Measurements from ENCODE around the gene BASP1. TPM values are rescaled to one million over a fixed set of nuclear protein-coding genes. Genes with fewer than 3 reads are reported as not detected.

BASP1 gene
- total RNA-seq, 6 donors from 2014 or later: 19.8 to 78.7 (median 32.9) TPM

DNA sequence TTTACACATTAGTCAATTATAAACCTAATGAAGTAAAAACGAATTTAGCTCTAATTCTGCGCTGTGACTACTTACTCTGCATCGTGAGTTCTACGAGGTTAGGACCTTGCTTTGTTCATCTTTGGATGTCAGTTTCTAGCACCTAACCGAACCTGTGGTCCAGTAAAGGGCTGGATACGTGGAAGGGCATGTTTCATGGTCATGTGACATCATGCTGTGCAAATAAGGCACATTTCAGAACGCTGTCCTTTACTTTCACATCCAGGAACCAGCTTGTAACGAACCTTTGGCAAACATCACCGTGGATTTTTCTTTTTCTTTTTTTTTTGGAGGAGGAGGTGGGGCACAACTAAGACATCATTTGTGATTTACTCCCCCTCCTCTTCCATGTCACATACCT is 15.0 kb downstream of the BASP1 start:
- no peaks in the 10 kb centered on the region for H3K27me3 ChIP-seq
- DNase-seq (no peak), ATAC-seq (ENCODE audit: low FRiP score in 2 of 2) (no peak)
- no peaks in the 10 kb centered on the region for H3K36me3 ChIP-seq
- 68 to 69% methylated on average over 9 of the region's 9 CpGs for WGBS, 2 donors
- H3K4me1 ChIP-seq: peaks cover 0 to 3% (median 0%) of the 10 kb centered on the region in 4 donors
- no peak overlapping the region for H3K27ac ChIP-seq
- TF ChIP-seq EP300 (IDR thresholded peaks at IDR 0.05): no peak
- no peak for TF ChIP-seq POLR2AphosphoS5 (IDR thresholded peaks at IDR 0.05)
- no peak for TF ChIP-seq POLR2A (IDR thresholded peaks at IDR 0.05)
- TF ChIP-seq, protein P1, sequence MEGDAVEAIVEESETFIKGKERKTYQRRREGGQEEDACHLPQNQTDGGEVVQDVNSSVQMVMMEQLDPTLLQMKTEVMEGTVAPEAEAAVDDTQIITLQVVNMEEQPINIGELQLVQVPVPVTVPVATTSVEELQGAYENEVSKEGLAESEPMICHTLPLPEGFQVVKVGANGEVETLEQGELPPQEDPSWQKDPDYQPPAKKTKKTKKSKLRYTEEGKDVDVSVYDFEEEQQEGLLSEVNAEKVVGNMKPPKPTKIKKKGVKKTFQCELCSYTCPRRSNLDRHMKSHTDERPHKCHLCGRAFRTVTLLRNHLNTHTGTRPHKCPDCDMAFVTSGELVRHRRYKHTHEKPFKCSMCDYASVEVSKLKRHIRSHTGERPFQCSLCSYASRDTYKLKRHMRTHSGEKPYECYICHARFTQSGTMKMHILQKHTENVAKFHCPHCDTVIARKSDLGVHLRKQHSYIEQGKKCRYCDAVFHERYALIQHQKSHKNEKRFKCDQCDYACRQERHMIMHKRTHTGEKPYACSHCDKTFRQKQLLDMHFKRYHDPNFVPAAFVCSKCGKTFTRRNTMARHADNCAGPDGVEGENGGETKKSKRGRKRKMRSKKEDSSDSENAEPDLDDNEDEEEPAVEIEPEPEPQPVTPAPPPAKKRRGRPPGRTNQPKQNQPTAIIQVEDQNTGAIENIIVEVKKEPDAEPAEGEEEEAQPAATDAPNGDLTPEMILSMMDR (IDR thresholded peaks at IDR 0.05): no peak
- no peak overlapping the region for H3K4me3 ChIP-seq
- no peaks in the 10 kb centered on the region for H3K9me3 ChIP-seq

DNA sequence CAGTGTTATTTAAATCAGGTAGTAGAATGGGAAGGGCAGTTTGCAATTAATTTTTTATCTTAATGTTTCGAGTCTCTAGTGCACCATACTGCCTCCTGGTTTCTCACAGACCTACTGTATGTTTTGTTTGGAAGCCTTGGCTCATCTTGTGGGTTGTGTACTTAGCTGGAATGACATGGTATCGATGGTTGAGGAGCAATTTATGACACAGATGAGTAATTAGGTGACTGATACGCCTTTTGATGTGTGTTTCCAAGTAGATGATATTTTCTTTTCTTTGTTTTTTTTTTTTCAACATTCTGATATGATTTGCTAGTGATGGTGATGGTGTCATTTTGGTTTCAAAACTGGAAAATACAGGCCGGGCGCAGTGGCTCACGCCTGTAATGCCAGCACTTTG is 16.1 kb downstream of the BASP1 start:
- Histone ChIP-seq H3K4me1 (peaks cover 0 to 3% (median 0%) of the 10 kb centered on the region in 4 donors), H3K27me3 (no peaks in the 10 kb centered on the region), H3K4me3 (no peak overlapping the region), H3K27ac (no peak overlapping the region), H3K9me3 (no peaks in the 10 kb centered on the region), H3K36me3 (no peaks in the 10 kb centered on the region)
- 81 to 90% methylated on average over 6 of the region's 6 CpGs for WGBS, 2 donors
- no peak for DNase-seq
- no peak for ATAC-seq (ENCODE audit: low FRiP score in 2 of 2)
- TF ChIP-seq POLR2A (IDR thresholded peaks at IDR 0.05) (no peak), POLR2AphosphoS5 (IDR thresholded peaks at IDR 0.05) (no peak), EP300 (IDR thresholded peaks at IDR 0.05) (no peak)
- TF ChIP-seq, protein P1 (IDR thresholded peaks at IDR 0.05): no peak

DNA sequence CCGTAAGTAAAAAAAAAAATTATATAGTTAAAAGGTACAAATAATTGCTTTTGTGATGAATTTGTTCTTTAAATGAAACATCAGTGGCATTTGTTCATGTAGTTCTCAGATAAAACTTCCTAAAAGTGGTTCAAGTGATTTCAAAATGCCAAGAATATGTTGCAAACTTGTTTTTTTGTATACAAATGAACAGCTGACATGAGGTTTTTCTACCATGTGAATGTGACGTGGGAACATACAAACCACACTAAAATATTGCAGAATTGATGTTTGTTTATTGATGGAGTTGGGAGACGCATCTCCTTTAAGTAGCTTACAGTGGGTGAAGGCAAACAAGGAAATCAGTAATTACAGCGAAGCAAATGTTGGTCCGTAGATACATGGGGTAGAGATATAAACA is 16.9 kb downstream of the BASP1 start:
- DNase-seq (no peak), ATAC-seq (ENCODE audit: low FRiP score in 2 of 2) (no peak)
- TF ChIP-seq EP300 (IDR thresholded peaks at IDR 0.05): no peak
- no peak for TF ChIP-seq POLR2A (IDR thresholded peaks at IDR 0.05)
- no peak for TF ChIP-seq POLR2AphosphoS5 (IDR thresholded peaks at IDR 0.05)
- TF ChIP-seq, protein P1 (IDR thresholded peaks at IDR 0.05): no peak
- WGBS, 2 donors: 74% methylated on average over 5 of the region's 5 CpGs
- Histone ChIP-seq H3K9me3 (no peaks in the 10 kb centered on the region), H3K36me3 (no peaks in the 10 kb centered on the region), H3K4me3 (no peak overlapping the region), H3K4me1 (no peaks in the 10 kb centered on the region), H3K27ac (peak overlapping the region in 1 of 4 donors; percentile 40), H3K27me3 (no peaks in the 10 kb centered on the region)

DNA sequence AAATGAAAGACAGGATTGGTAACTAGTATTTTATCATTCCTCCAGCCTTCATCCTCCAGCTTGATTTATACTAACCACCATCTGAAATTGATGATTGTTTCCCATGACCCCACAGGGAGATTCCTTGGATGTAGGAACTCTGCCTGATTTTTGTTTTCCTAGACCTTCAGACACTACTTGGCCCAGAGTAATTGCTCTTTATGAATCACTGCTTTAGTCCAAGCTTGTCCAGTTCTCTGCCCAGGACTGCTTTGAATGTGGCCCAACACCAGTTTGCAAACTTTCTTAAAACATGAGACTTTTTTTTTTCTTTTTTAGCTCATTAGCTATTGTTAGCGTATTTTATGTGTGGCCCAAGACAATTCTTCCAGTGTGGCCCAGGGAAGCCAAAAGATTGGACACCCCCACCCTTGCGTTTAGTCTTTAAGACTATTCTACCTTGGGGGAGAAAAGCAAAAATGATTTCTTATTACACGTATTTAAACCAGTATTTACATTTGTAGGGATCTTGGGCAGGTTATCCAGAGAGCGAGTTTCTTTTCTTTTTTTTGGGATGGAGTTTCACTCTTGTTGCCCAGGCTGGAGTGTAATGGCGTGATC is 18.4 kb downstream of the BASP1 start:
- DNase-seq (no peak), ATAC-seq (ENCODE audit: low FRiP score in 2 of 2) (peak in 1 of 2 donors; percentile 39)
- Histone ChIP-seq H3K4me1 (no peaks in the 10 kb centered on the region), H3K4me3 (no peak overlapping the region), H3K27ac (no peak overlapping the region), H3K27me3 (no peaks in the 10 kb centered on the region), H3K36me3 (no peaks in the 10 kb centered on the region), H3K9me3 (no peaks in the 10 kb centered on the region)
- TF ChIP-seq EP300 (IDR thresholded peaks at IDR 0.05) (no peak), POLR2AphosphoS5 (IDR thresholded peaks at IDR 0.05) (no peak), POLR2A (IDR thresholded peaks at IDR 0.05) (no peak)
- TF ChIP-seq, protein P1 (IDR thresholded peaks at IDR 0.05): no peak
- 95 to 98% methylated on average over 5 of the region's 5 CpGs for WGBS, 2 donors

DNA sequence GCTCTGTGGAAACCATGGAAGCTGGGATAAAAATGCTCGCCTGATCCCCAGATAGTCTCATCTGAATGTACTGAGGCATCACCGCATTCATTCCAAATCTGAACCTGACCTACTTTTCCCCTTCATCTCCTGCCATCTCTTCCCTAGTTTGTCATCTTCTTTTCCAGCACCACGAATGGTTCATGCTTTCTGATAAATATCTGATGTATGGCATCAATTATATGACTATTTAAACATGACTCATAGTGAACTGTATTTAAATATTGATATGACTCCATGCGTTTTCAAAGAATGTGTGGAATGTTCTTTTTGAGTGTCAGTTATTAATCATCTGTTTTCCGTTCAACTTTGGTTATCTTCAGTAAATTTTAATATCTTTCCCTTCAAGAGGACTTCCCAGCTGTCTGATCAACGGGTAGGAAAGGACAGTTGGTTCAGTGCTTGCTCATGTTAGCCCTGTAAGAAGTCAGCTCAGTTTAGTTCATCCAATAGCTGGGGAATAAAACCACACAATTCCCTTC is 21.1 kb downstream of the BASP1 start:
- Histone ChIP-seq H3K4me3 (no peak overlapping the region), H3K4me1 (no peaks in the 10 kb centered on the region), H3K27ac (no peak overlapping the region), H3K9me3 (no peaks in the 10 kb centered on the region), H3K36me3 (no peaks in the 10 kb centered on the region), H3K27me3 (no peaks in the 10 kb centered on the region)
- TF ChIP-seq POLR2A (IDR thresholded peaks at IDR 0.05) (no peak), EP300 (IDR thresholded peaks at IDR 0.05) (no peak), POLR2AphosphoS5 (IDR thresholded peaks at IDR 0.05) (no peak)
- TF ChIP-seq, protein P1 (IDR thresholded peaks at IDR 0.05): no peak
- DNase-seq (no peak), ATAC-seq (ENCODE audit: low FRiP score in 2 of 2) (no peak)
- 53 to 57% methylated on average over 6 of the region's 6 CpGs for WGBS, 2 donors
